HG03520 (cell line): ENCODE results near the gene AMPD3.
"Not testable (repeated sequence)": the region's sequence is repeated elsewhere in the genome, so short reads cannot be mapped to it uniquely, and the experiment has no call there.

Experiments used
- ATAC-seq: cut with Tn5 transposase; IDR thresholded peaks from one replicate; pipeline ENCODE4 v1.9.1; 2021; ENCODE audit warnings: mild to moderate bottlenecking, moderate library complexity; ENCODE audit not compliant: unreplicated experiment

AMPD3 gene

DNA sequence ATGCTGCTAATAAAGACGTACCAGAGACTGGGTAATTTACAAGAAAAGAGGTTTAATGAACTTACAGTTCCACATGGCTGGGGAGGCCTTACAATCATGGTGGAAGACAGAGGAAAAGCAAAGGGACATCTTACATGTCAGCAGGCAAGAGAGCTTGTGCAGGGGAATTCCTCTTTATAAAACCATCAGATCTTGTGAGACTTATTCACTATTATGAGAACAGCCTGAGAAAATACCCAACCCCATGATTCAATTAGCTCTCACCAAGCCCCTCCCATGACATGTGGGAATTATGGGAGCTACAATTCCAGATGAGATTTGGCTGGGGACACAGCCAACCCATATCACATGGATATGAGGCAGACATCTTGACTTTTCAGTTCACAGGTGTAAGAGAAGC is 18.4 kb upstream of the AMPD3 start:
- not testable (repeated sequence) for ATAC-seq

DNA sequence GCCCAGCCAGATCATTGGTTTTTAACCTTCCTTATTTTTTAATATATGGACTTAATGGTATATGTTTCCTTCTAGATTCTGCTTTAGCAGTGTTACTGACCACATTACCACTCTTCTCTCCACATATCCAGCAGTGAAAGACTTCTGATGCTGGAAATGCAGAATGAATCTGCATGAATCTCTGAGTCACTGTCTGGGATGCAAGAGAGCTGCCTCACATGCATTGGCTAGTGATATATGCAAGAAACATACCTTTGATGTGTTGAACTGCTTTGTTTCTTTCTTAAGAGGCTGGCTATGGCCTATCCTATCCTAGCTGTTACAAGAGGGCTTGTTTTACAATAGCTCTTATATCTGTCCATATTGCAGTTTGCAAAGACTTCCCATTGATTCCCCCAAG is 16.6 kb upstream of the AMPD3 start:
- no peak for ATAC-seq

DNA sequence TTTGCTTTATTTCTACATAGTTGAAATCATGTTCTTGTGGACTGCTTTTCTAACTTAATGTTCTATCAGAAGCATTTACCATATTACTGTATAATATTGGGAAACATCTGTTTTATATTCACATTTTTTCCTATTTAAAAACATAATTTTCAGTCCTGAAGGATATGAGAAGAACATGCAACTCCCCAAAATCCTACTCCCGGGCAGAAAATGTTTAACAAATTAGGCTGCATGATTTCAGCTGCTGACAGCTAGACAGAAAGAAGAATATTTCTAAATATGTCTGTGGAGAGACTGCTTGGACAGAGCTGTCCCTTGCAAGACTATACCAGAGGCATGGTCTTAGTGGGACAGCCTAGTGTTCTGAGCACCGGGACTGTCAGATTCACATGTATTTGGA is 15.7 kb upstream of the AMPD3 start:
- no peak for ATAC-seq

DNA sequence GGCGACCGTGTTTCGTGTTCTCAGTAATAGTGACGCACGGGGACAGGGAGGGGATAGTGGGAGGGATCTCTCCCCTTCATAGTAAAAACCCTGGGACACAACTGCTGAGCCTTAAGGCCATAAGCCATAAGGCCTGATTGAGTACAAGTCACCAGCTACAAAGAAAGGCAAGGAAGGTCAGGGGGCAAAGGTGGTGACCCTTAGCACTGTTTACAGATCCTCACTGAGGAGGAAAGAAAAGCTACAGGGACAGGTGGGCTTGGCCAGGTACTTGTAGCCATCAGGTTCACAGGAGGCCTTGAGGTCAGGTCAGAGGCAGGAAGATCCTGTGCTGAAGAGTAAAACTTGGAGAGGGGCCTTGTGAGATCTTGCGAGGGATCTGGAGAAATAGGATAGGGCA is 15.1 kb upstream of the AMPD3 start:
- no peak for ATAC-seq

DNA sequence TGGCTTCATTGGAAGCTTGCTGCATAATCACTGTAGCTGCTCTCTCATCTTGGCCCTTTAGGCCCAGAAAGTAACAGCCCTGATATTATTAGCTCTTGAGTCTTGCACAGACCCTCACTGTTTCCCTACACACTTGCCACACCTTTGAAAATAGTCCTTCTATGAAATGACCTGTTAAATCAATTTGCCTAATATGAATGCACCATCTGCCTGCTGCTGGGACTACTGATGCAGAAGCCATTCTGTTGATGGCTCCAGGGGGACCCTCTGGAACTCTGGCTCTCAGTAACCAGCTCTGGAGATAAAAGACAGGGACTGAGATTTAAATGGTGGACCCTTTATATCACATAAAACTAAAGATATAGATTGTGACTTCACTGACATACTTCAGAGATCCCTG is 14.7 kb upstream of the AMPD3 start:
- no peak for ATAC-seq

DNA sequence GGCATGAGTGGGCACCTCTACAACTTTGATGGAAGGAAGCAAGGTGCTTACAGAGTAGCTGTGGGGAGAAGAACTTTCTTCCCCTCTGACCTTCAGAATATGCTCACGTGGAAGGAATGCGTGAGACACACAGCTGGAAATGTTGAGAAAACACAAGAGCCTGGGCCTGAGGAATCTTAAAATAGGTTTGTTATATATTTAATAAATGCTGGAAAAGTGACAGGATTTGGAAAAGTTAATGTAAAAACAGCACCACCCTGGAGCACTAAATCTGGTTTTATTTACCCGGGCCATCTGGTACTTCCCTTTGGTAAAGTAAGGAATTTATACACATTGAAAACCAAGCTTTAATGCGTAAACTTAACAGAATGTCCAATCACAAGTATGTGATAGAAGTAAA is 14.0 kb upstream of the AMPD3 start:
- no peak for ATAC-seq

DNA sequence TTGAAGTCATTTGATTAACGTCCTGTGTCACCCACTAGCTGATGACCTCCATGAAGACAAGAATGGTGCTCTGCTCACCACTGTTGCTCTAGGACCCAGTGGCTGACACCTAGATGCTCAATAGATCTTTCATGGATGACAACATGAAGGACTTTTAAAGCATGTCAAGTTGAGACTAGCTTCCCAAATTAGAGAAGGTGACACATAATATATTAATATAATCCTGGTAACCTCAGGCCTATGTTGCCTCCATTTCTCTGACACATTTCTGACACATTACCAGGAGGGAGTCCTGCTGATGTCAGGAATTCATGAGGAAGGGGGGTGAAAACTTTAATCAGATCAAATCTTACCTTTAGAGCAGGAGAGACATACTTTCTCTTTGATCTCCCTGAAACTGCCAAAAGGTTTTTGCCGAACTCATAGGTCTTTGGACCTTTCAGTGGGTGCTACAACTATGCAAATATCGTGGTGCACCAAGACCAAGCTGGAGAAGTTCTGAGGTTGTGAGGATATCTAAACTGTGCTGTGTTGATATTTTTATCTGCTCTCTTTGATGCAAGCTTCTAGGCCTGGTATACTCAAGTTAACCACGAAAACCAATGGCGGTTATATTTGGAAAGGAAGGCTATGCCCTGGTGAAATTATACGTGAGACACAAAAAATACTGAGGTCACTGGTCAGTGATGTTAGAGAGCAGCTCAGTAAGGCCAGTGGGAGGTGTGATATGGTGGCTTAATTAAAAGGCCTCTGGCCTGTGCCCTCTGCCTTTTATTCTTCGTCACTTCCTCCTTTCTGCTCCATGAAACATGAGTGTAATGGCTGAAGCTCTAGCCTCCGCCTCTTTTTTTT is 13.2 kb upstream of the AMPD3 start:
- ATAC-seq = peak; percentile 90

DNA sequence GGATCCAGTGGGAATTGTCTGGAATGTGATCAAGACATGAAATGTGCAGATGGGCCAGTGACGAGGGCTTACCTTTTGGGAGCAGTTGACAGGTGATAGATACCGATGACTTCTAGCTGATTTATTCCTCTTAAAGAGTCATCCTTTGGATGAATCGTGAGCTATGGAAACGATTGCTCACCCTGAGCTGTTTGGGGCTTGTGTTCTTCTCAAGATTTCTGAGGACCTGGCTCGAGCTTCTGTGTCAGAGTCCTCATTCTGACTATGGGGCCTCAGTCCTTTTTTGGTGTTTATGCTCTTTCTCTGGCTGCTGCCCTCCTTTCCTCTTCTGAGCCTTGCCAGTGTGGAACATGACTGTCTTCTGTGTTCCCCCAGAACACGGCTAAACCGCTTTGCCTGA is 11.9 kb upstream of the AMPD3 start:
- ATAC-seq = no peak

DNA sequence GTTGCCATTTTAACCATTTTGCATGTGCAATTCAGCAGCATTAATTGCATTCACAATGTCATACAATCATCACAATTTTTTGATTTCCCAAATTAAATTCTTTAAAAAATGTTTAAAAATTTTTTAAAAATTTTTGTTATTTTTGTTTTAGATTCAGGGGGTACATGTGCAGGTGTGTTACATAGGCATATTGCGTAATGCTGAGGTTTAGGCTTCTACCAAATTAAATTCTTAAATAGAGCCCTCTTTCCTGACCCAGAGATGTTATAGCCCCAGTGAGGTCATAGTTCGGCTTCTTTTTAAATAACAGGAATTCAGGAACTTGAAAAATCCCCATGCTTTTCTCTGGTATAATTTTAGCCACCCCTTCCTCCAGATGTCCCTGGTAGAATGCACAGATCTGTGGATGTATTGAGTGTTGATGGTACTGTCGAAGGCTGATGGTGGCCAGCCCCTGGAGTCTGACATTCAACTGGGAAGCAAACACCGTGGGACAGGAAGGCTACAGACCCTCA is 11.3 kb upstream of the AMPD3 start:
- no peak for ATAC-seq

DNA sequence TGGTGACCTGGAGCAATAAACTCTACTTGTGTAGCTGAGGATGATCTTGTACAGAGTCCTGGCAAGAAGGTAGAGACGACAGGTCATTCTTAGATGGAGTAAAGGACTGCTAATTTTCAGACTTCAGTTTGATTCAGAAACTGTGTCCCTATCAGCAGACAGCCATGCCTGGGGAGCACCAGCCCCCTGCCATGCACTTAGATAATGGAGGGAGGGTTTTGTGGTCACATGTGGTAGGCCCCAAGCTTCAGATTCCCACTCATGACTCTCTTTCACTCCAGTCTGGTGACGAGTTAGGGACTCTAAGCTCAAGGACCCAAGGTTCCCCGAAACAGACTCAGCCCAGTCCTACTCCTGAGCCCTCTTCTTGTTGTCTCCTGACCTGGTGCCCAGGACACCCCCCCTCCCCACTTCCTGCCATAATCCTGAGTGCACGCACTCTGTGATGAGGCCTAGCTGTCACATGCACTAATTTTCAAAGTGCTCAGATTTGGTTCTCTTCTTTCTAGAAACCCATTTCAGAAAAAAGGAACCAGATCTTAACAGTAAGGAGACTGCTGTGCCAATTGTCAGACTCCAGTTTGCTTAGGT is 10.2 kb upstream of the AMPD3 start:
- ATAC-seq = no peak

DNA sequence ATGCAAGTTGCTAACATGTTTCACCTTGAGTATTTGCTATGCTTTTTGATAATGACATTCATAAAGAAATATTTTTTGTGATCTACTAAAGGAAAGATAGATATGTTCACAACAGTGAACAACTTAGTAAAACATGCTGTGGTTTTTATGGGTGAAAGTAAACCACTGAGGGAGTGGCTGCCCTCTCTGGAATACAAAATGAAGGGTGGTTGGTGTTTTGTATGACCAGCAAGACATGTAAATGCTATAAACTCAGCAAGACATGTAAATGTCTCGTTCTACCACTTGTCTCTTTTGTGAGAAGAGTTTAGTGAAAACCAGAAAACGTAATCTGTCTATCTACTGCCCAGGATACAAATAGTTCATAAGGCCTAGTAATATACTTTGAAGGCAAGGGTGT is 7.6 kb upstream of the AMPD3 start:
- ATAC-seq = no peak

DNA sequence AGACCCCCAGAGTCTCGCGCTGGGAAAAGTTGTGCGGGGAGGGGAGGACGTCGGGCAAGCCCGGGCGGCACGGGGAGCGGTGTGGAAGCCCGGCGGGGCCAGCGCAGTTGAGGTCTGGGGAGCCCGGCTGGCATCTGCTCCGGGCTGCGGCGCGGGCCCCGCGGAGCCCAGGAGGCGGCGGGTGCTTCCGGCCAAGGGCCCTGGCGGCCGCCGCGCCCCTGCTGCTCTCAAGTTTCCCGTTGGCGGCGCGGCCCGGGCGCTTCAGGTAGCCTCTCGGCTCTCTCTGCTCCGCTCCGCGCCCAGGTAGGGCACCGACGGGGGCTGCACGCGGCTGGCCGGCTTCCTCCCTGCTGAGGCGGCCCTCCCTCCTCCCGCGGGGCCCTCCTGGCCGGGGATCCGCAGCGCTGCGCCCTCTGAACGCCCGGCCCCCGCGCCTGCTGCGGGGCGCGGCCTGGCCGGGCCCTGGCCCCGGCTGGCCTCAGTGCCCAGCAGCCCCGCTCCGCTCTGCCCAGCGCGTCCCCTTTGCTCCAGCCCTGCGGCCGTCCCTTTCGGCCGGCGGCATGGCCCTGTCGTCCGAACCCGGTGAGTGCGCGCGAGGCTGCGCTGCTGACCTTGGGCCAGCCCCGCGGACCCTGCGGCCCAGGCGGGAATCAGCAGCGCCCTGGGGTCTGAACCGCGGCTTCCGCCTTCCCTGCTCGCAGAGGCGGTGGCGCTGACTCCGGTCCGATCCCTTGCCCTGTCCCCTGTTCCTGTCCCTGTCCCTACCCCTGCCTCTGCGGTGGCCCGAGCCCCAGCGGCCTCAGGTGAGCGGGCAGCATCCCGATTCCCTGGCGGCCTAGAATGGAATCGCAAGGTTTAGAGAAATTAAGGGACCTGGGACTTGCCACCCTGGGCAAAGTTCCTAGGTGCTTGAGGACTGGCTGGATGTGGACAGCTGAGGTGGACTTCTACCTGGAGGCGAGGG is 4.3 kb upstream of the AMPD3 start:
- no peak for ATAC-seq

DNA sequence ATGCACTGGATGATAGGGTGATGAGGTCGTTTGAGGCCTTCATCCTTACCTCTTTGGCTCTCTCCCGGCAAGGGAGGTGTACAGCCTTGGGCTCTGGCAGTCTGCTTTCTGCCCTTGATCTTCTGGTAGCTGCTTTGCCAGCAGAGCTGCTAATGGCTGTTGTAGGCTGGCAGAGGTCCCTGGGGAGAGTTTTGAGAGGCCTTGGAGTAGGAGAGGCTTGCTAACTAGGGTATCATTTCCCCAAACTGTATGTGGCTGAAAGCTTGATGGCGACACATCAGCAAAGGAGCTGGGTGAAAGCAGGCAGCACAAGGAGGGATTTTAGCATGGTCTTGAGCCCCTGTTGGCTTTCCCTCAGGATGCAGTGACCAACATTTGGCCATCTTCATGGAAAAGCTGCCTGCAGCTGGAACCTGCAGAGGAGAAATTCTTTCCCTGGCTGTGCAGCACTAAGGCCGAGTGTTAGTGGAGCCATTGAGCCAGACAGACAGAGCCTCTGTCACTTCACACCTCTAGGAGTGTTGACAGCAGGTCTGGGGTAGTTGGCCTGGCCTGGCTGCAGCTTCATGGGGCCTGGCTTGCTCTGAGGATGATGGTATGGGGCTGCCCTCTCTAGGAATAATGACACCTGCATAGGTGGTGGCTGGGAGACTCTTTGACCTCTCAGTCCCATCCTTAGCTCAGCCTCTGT is 3.5 kb upstream of the AMPD3 start:
- ATAC-seq = no peak

DNA sequence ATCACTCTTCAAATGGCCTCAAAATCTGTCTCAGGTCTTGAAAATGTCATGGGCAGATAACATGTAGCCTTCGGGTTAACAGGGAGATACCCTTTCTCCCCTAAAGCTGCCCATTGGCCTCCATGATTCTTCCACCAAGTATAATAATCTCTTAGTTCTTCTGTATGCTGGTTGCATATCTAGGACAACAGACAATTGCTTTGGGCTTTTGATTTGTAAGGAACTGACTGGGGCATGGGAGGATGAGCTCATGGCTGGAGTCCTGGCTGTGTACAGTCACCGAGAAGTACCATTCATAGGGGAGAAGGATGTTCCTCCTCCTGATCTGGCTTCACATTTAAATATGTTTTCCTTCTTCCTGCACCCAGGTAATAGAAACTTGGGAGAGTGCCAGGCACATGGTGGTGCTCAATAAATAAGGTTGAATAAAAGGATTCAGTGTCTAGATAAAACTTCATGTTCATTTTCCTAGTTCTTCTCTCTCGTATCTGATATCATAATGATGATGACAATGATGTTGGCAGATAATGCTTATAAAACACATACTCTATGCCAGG is 2.8 kb upstream of the AMPD3 start:
- no peak for ATAC-seq

DNA sequence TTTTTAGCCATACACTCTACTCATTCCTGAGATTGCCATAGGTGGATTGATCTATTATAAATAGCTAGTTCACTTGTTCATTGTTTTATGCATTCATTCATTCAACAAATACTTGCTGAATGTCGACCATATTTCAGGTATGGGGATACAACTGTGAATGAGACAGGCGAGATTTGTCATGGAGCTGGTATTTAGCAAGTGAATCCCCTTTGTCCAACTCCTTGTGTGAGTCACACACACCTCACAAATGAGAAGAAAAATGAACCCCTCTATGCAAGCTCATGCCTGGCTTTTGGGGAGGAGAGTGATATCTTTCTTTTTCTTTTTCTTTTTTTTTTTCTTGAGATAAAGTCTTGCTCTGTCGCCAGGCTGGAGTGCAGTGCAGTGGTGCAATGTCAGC is 1.8 kb upstream of the AMPD3 start:
- ATAC-seq = no peak

DNA sequence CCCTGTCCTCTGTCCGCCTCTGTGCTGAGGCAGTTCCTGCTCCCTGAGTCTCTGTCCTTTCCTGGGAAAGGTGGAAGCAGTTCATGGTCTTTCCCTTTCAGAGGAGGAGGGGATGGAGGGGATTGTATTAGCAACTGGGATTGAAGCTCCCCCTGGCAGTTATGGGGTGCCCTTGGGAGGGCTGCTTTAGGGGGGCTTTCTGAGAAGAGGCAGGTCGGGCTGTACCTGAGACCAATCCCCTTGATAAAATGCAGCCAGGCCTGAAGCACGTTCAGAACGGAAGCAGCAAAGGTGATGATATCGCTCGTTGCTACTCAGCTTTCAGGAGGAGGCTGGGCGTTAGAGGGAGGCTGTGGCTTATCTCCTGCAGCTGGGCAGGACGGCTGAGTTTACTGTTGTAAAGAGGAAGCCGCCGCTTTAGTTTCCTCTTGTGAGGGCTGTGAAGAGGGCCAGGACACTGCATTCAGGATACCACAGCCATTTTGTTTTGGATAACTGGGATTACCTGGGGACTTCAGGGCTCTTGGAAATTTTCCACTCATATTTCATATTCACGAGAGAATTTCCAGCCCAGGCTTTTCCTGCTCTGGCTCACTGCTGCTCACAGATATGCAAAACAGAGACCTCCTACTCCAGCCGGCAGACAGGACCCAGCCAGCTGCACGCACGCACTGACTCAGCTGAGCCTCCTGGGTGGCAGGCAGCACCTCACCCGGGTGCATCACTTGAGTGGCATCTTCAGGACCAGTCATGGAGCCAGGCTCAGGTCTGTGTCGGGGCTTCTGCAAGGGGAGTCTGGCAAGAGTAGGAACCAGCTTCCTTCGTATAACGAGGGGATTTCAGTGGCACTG is 798 bp downstream of the AMPD3 start:
- ATAC-seq = peak; percentile 52

DNA sequence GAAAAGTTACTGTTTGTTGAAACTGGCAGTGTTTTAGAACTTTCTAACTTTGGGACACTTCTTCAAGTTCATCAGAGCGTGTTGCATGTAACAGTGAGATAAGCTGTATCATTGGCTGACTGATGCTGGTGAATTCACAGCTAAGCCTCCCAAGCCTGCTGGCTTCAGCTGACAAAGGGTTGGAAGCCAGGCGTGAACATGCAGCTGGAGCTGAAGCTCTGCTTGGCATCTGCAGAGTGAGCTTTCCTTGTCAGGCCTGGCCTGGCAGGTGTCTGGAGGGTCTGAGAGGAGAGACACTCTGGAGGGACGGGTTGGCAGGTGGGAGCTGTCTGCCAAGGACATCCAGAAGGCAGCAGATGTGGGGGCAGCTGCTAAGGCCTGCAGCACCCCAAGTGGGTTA is 1.5 kb downstream of the AMPD3 start:
- ATAC-seq = no peak

DNA sequence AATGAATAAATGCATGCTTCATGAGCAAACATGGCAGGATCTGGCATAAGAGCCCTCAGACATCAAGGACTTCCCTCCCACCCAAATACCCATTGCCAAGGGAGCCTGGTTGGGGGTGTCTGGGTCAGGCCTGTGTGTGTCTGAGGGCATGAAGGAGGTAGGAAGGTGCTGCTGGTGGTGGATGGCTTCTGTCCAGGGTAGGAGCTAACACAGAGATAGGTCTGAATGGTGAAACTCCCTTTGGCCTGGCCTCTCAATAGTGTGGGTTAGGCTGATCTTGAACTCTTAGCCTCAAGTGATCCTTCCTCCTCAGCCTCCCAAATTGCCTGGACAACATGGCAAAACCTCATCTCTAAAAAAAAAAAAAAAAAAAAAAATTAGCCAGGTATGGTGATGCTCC is 2.8 kb downstream of the AMPD3 start:
- ATAC-seq = no peak
